Measurements from ENCODE around the gene BMP7. TPM values are rescaled to one million over a fixed set of nuclear protein-coding genes. Genes with fewer than 3 reads are reported as not detected.

The BMP7 gene
- total RNA-seq, 4 donors from 2014 or later: under 0.01 to 13.3 (median 0.36) TPM

- H3K9me3 ChIP-seq: no peaks in the 10 kb centered on the region
- H3K4me1 ChIP-seq: no peaks in the 10 kb centered on the region
- H3K27ac ChIP-seq: no peak overlapping the region
- no peak overlapping the region for H3K4me3 ChIP-seq
- TF ChIP-seq CTCF (IDR thresholded peaks at IDR 0.05) (no peak), POLR2A (IDR thresholded peaks at IDR 0.05) (no peak)
- no peak for DNase-seq
- intact Hi-C loops (cut with DNase I; ENCODE audit: low total_unique reads): no loop called here
- no peaks in the 10 kb centered on the region for H3K27me3 ChIP-seq
- no peaks in the 10 kb centered on the region for H3K36me3 ChIP-seq
Observed at GRCh38 chr20:57167971-57168701, 98.3 kb downstream of the BMP7 start.

GRCh38 chr20:57167292-57167655, 99.2 kb downstream of the BMP7 start:
- Histone ChIP-seq H3K27me3 (no peaks in the 10 kb centered on the region), H3K27ac (no peak overlapping the region), H3K36me3 (no peaks in the 10 kb centered on the region), H3K4me3 (no peak overlapping the region), H3K4me1 (no peaks in the 10 kb centered on the region), H3K9me3 (no peaks in the 10 kb centered on the region)
- TF ChIP-seq POLR2A (IDR thresholded peaks at IDR 0.05) (no peak), CTCF (IDR thresholded peaks at IDR 0.05) (no peak)
- DNase-seq: no peak
- intact Hi-C loops (cut with DNase I; ENCODE audit: low total_unique reads): no loop called here

- Histone ChIP-seq H3K27me3 (no peaks in the 10 kb centered on the region), H3K27ac (no peak overlapping the region), H3K4me1 (no peaks in the 10 kb centered on the region), H3K9me3 (no peaks in the 10 kb centered on the region), H3K4me3 (no peak overlapping the region), H3K36me3 (no peaks in the 10 kb centered on the region)
- intact Hi-C loops (cut with DNase I; ENCODE audit: low total_unique reads): no loop called here
- TF ChIP-seq POLR2A (IDR thresholded peaks at IDR 0.05) (no peak), CTCF (IDR thresholded peaks at IDR 0.05) (no peak)
- DNase-seq: no peak
Observed at GRCh38 chr20:57166568-57167291, 99.7 kb downstream of the BMP7 start.

- no peak for DNase-seq
- Histone ChIP-seq H3K27ac (no peak overlapping the region), H3K36me3 (no peaks in the 10 kb centered on the region), H3K27me3 (no peaks in the 10 kb centered on the region), H3K4me1 (no peaks in the 10 kb centered on the region), H3K9me3 (no peaks in the 10 kb centered on the region), H3K4me3 (no peak overlapping the region)
- TF ChIP-seq CTCF (IDR thresholded peaks at IDR 0.05) (no peak), POLR2A (IDR thresholded peaks at IDR 0.05) (no peak)
- intact Hi-C loops (cut with DNase I; ENCODE audit: low total_unique reads): no loop called here
Observed at GRCh38 chr20:57165427-57166004, 100.9 kb downstream of the BMP7 start.

GRCh38 chr20:57164872-57165271, 101.6 kb downstream of the BMP7 start:
- TF ChIP-seq POLR2A (IDR thresholded peaks at IDR 0.05) (no peak), CTCF (IDR thresholded peaks at IDR 0.05) (no peak)
- Histone ChIP-seq H3K36me3 (no peaks in the 10 kb centered on the region), H3K27ac (no peak overlapping the region), H3K4me3 (no peak overlapping the region), H3K27me3 (no peaks in the 10 kb centered on the region), H3K9me3 (no peaks in the 10 kb centered on the region), H3K4me1 (no peaks in the 10 kb centered on the region)
- intact Hi-C loops (cut with DNase I; ENCODE audit: low total_unique reads): no loop called here
- DNase-seq: no peak

Measured in uterus (tissue), 4 donors.